Aorta (tissue), 4 donors: ENCODE data around the gene RNF5. TPM values are rescaled to one million over a fixed set of nuclear protein-coding genes. Genes with fewer than 3 reads are reported as not detected.

ENCODE experiments used
- microRNA-seq, 2 donors: library from miRNA; unstranded; fragments of <30 nt; microRNA quantifications; one replicate each; pipeline ENCODE4 v1.2.0, GENCODE V29; 2020
- polyA plus RNA-seq, 2 donors: library from polyadenylated mRNA; stranded (reverse); fragments of 200-250 nt; gene quantifications; one replicate each; pipeline ENCODE4 v1.2.3, GENCODE V29; 2013
- total RNA-seq, 2 donors: library from RNA; stranded (reverse); fragmentation: NEBNext Ultra II Directional; extraction: Animal tissue kit (Norgen Biotek cat#: 25700); gene quantifications; one replicate each; pipeline ENCODE4 v1.2.1, GENCODE V29; 2021
- donor health status: healthy with polysubstance abuse.
- donor health status: Bipolar disorder and iron deficiency.
- donor health status: DM: no; HTN: no; CAD: no.
- donor health status: DM: yes; HTN: yes; CAD: no.

Gene RNF5
- total and polyA plus RNA-seq, 4 donors, result 35.0 to 109 (median 54.3) TPM

Small RNAs within 50 kb of the gene (microRNA-seq; reads per million reads assigned to microRNA genes)
- gene MIR6721, result 0.60 to 0.99 reads per million in 2 donors
- gene MIR6833, result 0 to 2.0 reads per million in 2 donors

Other genes starting within 250 kb of the RNF5 start
- gene CFB, start 232.3 kb upstream of the RNF5 start, total RNA-seq, result 100 to 1,000 TPM in 1 of 2 donors, 10 to 100 TPM in 1; 56.7 to 141 TPM
- 10 to 100 TPM; 26.4 to 90.4 TPM for gene CFB, start 232.3 kb upstream of the RNF5 start, polyA plus RNA-seq
- 10 to 100 TPM; 42.2 to 55.5 TPM for gene NELFE, start 219.4 kb upstream of the RNF5 start, total RNA-seq
- gene NELFE, start 219.4 kb upstream of the RNF5 start, polyA plus RNA-seq, result 10 to 100 TPM; 61.9 to 71.5 TPM
- 10 to 100 TPM; 53.8 to 90.3 TPM for gene SKIC2, start 219.2 kb upstream of the RNF5 start, total RNA-seq
- gene SKIC2, start 219.2 kb upstream of the RNF5 start, polyA plus RNA-seq, result 100 to 1,000 TPM in 1 of 2 donors, 10 to 100 TPM in 1; 26.7 to 188 TPM
- 10 to 100 TPM; 20.2 to 20.5 TPM for gene DXO, start 206.3 kb upstream of the RNF5 start, total RNA-seq
- 10 to 100 TPM in 1 of 2 donors, 1 to 10 TPM in 1; 5.1 to 41.7 TPM for gene DXO, start 206.3 kb upstream of the RNF5 start, polyA plus RNA-seq
- gene C4A, start 196.3 kb upstream of the RNF5 start, total RNA-seq, result 100 to 1,000 TPM; 146 to 258 TPM
- gene C4A, start 196.3 kb upstream of the RNF5 start, polyA plus RNA-seq, result 10 to 100 TPM in 1 of 2 donors, 1 to 10 TPM in 1; 7.4 to 43.6 TPM
- gene C4B, start 163.6 kb upstream of the RNF5 start, total RNA-seq, result 100 to 1,000 TPM; 149 to 225 TPM
- 10 to 100 TPM; 10.8 to 49.3 TPM for gene C4B, start 163.6 kb upstream of the RNF5 start, polyA plus RNA-seq
- 1 to 10 TPM; 2.2 to 2.3 TPM for gene CYP21A2, start 140.0 kb upstream of the RNF5 start, total RNA-seq
- 1 to 10 TPM in 1 of 2 donors, not detected in 1; 3.6 TPM for gene CYP21A2, start 140.0 kb upstream of the RNF5 start, polyA plus RNA-seq
- 100 to 1,000 TPM; 146 to 441 TPM for gene TNXB, start 69.1 kb upstream of the RNF5 start, total RNA-seq
- gene TNXB, start 69.1 kb upstream of the RNF5 start, polyA plus RNA-seq, result 10 to 100 TPM; 11.1 to 86.1 TPM
- 10 to 100 TPM; 56.2 to 90.9 TPM for gene ATF6B, start 50.2 kb upstream of the RNF5 start, total RNA-seq
- 10 to 100 TPM; 12.9 to 93.1 TPM for gene ATF6B, start 50.2 kb upstream of the RNF5 start, polyA plus RNA-seq
- gene FKBPL, start 48.1 kb upstream of the RNF5 start, total RNA-seq, result 1 to 10 TPM; 1.9 to 4.7 TPM
- 1 to 10 TPM; 3.4 to 4.8 TPM for gene FKBPL, start 48.1 kb upstream of the RNF5 start, polyA plus RNA-seq
- 1 to 10 TPM; 3.6 to 7.0 TPM for gene PRRT1, start 26.5 kb upstream of the RNF5 start, total RNA-seq
- 10 to 100 TPM in 1 of 2 donors, 1 to 10 TPM in 1; 4.6 to 12.5 TPM for gene PRRT1, start 26.5 kb upstream of the RNF5 start, polyA plus RNA-seq
- gene PPT2, start 24.3 kb upstream of the RNF5 start, total RNA-seq, result 10 to 100 TPM; 26.0 to 37.6 TPM
- gene PPT2, start 24.3 kb upstream of the RNF5 start, polyA plus RNA-seq, result 10 to 100 TPM in 1 of 2 donors, 1 to 10 TPM in 1; 4.3 to 29.7 TPM
- 10 to 100 TPM; 20.7 to 38.8 TPM for gene EGFL8, start 13.8 kb upstream of the RNF5 start, total RNA-seq
- gene EGFL8, start 13.8 kb upstream of the RNF5 start, polyA plus RNA-seq, result 100 to 1,000 TPM in 1 of 2 donors, 1 to 10 TPM in 1; 3.9 to 138 TPM
- gene AGPAT1, start 2.3 kb upstream of the RNF5 start, total RNA-seq, result 10 to 100 TPM; 36.2 to 41.7 TPM
- gene AGPAT1, start 2.3 kb upstream of the RNF5 start, polyA plus RNA-seq, result 10 to 100 TPM; 42.9 to 54.8 TPM
- gene AGER, start 5.8 kb downstream of the RNF5 start, total RNA-seq, result 10 to 100 TPM in 1 of 2 donors, 1 to 10 TPM in 1; 6.4 to 12.7 TPM
- 10 to 100 TPM in 1 of 2 donors, 1 to 10 TPM in 1; 1.4 to 16.5 TPM for gene AGER, start 5.8 kb downstream of the RNF5 start, polyA plus RNA-seq
- 10 to 100 TPM; 66.0 to 91.2 TPM for gene PBX2, start 11.8 kb downstream of the RNF5 start, total RNA-seq
- gene PBX2, start 11.8 kb downstream of the RNF5 start, polyA plus RNA-seq, result 10 to 100 TPM; 11.5 to 64.0 TPM
- gene GPSM3, start 14.2 kb downstream of the RNF5 start, total RNA-seq, result 10 to 100 TPM; 20.1 to 26.2 TPM
- gene GPSM3, start 14.2 kb downstream of the RNF5 start, polyA plus RNA-seq, result 10 to 100 TPM in 1 of 2 donors, 1 to 10 TPM in 1; 5.4 to 31.1 TPM
- gene NOTCH4, start 45.7 kb downstream of the RNF5 start, total RNA-seq, result 10 to 100 TPM; 35.2 to 64.4 TPM
- 1 to 10 TPM; 4.0 to 7.3 TPM for gene NOTCH4, start 45.7 kb downstream of the RNF5 start, polyA plus RNA-seq
- not detected for gene TSBP1, start 193.5 kb downstream of the RNF5 start, total RNA-seq
- not detected for gene TSBP1, start 193.5 kb downstream of the RNF5 start, polyA plus RNA-seq
- gene BTNL2, start 228.8 kb downstream of the RNF5 start, total RNA-seq, result not detected
- not detected for gene BTNL2, start 228.8 kb downstream of the RNF5 start, polyA plus RNA-seq